Activated T-cell treated with anti-CD3 and anti-CD28 coated beads, Interleukin-2, amount 50 U/mL, for 1 hour (primary cell): ENCODE results near the gene CDH1.

Experiments used
- DNase-seq: peaks from one replicate; pipeline ENCODE4 v3.0.0-alpha.2; 2020

The CDH1 gene

DNA sequence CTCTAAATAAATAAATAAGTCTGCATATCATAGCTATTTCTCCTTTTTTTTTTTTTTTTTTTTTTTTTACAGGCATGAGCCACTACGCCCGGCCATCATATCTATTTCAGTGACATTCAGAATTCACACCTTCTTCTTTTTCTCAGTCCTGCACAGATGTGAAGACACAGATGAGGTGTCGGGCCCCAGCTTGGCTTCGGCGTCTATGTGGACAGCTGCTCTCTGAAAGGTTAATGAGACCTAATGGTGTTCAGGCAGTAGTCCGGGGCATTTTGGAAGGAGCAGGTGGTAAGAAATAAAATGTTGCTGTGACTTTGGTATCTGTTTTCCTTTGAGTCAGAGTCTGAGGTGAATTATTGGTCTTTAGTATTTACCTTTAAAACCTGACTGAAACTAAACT is 129.8 kb downstream of the CDH1 start:
- no peak for DNase-seq

DNA sequence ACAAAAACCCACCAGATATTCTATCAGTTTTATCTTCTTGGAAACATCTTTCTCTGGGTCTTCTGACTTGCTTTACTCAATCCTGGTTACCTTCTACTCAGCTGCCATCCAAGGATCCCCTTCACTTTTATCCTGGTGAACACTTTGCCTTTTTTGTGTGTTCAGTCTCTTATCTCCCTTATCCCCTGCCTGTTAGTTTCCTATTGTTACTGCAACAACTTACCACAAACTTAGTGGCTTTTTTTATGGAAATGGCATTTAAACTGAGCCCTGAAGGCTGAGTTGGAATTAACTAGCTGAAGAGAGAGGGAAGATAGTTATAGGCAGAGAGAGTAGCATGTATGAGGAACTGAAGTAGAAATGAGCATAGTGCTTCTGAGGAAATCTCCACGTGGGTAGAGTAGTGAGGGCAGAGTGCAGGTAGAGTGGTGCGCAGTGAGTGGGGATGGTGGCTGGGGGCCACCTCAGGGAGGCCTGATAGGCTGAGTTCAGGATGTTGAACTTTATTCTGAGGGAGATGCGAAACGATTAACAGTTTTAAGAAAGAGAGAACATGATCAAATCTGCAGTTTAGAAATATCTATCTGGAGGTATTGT is 132.5 kb downstream of the CDH1 start:
- DNase-seq = no peak

DNA sequence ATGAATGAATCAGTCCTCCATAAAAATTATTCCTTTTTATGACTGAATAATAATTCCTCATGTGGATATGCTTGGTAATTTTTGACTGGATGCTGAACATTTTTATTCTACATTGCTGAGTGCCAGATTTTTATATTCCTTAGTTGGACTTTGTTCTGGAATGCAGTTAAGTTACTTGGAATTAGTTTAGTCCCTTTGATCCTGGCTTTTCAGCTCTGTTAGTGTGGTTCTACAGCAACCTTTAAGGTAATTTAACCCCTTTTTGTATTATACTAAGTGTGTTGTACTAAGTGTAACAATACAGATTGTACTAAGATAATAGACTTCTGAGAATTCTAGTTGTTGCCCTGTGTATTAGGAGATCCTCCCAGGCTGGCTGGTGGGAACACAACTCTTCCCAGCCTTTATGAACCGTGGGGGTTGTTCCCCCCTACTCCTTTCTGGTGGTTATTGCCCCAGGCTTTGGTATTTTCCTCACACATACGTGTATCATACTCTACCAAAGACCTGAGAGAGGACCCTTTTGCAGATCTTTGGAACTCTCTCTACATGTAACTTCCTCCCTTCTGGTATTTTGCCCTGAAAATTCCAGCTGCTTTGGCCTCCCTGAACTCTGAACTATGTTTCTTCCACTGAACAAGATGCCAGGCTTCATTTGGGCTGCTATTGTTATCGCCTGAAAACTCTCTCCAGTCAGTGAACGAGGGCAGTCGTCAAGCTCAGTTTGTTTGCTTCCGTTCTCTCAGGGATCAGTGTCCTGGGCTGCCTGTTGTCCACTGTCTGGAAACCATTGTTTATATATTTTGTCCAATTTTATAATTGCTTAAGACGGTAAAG is 136.8 kb downstream of the CDH1 start:
- DNase-seq = no peak

DNA sequence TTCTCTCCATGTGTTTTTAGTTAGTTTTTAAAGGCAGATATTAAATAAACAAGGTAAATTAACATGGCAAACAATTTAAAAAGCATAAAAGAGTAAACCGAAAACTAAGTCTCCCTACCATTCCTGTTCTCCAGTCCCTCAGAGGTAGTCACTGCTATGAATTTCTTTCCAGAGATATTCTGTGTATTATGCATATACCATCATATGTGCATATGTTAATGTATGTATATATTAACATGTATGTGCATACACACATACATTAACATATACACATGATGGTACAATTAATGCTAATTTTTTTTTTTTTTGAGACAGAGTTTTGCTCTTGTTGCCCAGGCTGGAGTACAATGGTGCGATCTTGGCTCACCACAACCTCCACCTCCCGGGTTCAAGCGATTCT is 138.8 kb downstream of the CDH1 start:
- no peak for DNase-seq

DNA sequence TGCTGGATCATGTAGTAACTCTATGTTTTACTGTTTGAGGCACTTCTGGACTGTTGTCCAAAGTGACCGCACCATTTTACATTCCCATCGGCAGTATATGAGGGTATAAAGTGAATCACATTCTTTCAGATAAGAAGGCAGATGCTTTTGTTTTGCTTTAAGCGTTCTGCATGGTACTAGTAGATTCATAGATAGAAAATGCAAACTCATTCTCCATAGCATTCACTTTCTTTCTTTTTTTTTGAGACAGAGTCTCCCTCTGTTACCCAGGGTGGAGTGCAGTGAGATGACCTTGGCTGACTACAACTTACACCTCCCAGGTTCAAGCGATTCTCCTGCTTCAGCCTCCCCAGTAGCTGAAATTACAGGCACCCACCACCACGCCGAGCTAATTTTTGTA is 146.6 kb downstream of the CDH1 start:
- DNase-seq = no peak

DNA sequence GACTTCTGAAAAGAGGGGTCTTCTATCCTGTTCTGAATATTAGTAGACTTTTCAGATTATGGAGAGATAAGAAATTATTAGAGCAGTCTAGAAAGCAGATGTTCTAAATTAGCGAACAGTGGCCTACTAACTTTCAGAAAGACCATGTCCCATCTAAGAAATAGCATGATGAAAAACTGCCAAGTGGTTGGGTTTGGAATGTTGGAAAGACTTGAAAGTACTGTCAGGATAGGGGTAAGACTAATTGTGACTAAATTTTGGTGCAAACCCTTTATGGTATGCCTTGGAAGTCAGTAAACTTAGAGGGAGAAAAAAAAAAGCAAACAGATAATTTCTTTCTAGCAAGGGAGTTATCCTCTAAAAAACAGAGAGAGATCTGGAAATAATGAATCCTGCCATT is 147.3 kb downstream of the CDH1 start:
- DNase-seq = no peak
